WTC11 (cell line): Measurements from ENCODE around the gene KCNE1. TPM values are rescaled to one million over a fixed set of nuclear protein-coding genes. Genes with fewer than 3 reads are reported as not detected.
A peak's percentile ranks its signal among the peaks of the same experiment; 100 is the strongest.

Experiments used
- ATAC-seq: fragments of 200-7000 bp; cut with Tn5 transposase; 2 replicates; pipeline ENCODE4 v1.10.0; 2021; ENCODE audit warnings: mild to moderate bottlenecking, moderate library complexity
- CTCF ChIA-PET: fragments of 300-600 bp; sonication (Branson Sonifier 250); formaldehyde crosslinking; loops from one replicate; lab custom pipeline; 2021; ENCODE audit warnings: antibody characterized with exemption; lab: Charles Lee
- POLR2A ChIA-PET: fragments of 350-600 bp; sonication (Branson Sonifier 250); formaldehyde crosslinking; loops from one replicate; lab custom pipeline; 2021; ENCODE audit warnings: antibody characterized with exemption; lab: Charles Lee
- DNase-seq: peaks from one replicate; pipeline ENCODE4 v3.0.0; 2021; ENCODE audit warnings: low spot score
- H3K27ac Mint-ChIP-seq: 2 replicates; pipeline ENCODE4 v1.8.0; 2021; ENCODE audit warnings: mixed read lengths
- H3K27me3 Mint-ChIP-seq: 2 replicates; pipeline ENCODE4 v1.8.0; 2021; ENCODE audit warnings: low read depth, mild to moderate bottlenecking, moderate library complexity, mixed read lengths
- H3K36me3 Mint-ChIP-seq: 2 replicates; pipeline ENCODE4 v1.8.0; 2021; ENCODE audit warnings: mixed read lengths
- H3K4me1 Mint-ChIP-seq: 2 replicates; pipeline ENCODE4 v1.8.0; 2022; ENCODE audit warnings: mixed read lengths
- H3K4me3 Mint-ChIP-seq: 2 replicates; pipeline ENCODE4 v1.8.0; 2021; ENCODE audit warnings: mild to moderate bottlenecking, moderate library complexity, mixed read lengths
- H3K9me3 Mint-ChIP-seq: 2 replicates; pipeline ENCODE4 v1.8.0; 2021; ENCODE audit warnings: mixed read lengths
- ATF6 ChIP-seq: sonication (generic); formaldehyde crosslinking; IDR thresholded peaks from 2 replicates; pipeline ENCODE4 v1.8.1; 2023; ENCODE audit warnings: mild to moderate bottlenecking, missing genetic modification reagents
- E2F4 ChIP-seq: sonication (generic); formaldehyde crosslinking; IDR thresholded peaks from 2 replicates; pipeline ENCODE4 v1.8.1; 2022; ENCODE audit warnings: low read depth, mild to moderate bottlenecking, moderate library complexity, missing genetic modification reagents, borderline replicate concordance
- EMX1 ChIP-seq: fragments of 250-450 bp; sonication (Bioruptor Pico); IDR thresholded peaks from 2 replicates; pipeline ENCODE4 v1.8.0; 2021; ENCODE audit warnings: mild to moderate bottlenecking
- ESRRA ChIP-seq: sonication (generic); formaldehyde crosslinking; IDR thresholded peaks from 2 replicates; pipeline ENCODE4 v1.8.1; 2022; ENCODE audit warnings: mild to moderate bottlenecking, missing genetic modification reagents, borderline replicate concordance
- ETV6 ChIP-seq: sonication (generic); formaldehyde crosslinking; IDR thresholded peaks from 2 replicates; pipeline ENCODE4 v1.8.1; 2022; ENCODE audit warnings: mild to moderate bottlenecking, missing genetic modification reagents
- FOXP1 ChIP-seq: sonication (generic); formaldehyde crosslinking; IDR thresholded peaks from 2 replicates; pipeline ENCODE4 v1.8.0; 2022; ENCODE audit warnings: missing genetic modification reagents, mild to moderate bottlenecking, moderate library complexity, borderline replicate concordance
- JAZF1 ChIP-seq: fragments of 250-450 bp; sonication (Bioruptor Pico); IDR thresholded peaks from 2 replicates; pipeline ENCODE4 v1.9.0; 2021; ENCODE audit warnings: moderate library complexity, mild to moderate bottlenecking, inconsistent platforms
- MAX ChIP-seq: sonication (generic); formaldehyde crosslinking; IDR thresholded peaks from 2 replicates; pipeline ENCODE4 v1.8.0; 2022; ENCODE audit warnings: mild to moderate bottlenecking, missing genetic modification reagents
- NFATC4 ChIP-seq: fragments of 250-450 bp; sonication (Bioruptor Pico); IDR thresholded peaks from 2 replicates; pipeline ENCODE4 v1.9.0; 2021; ENCODE audit warnings: mild to moderate bottlenecking
- NR2C2 ChIP-seq: sonication (generic); formaldehyde crosslinking; IDR thresholded peaks from 2 replicates; pipeline ENCODE4 v1.8.0; 2022; ENCODE audit warnings: mild to moderate bottlenecking, missing genetic modification reagents
- SP1 ChIP-seq: sonication (generic); formaldehyde crosslinking; conservative IDR thresholded peaks from 2 replicates; pipeline ENCODE4 v1.8.1; 2022; ENCODE audit warnings: missing genetic modification reagents
- ZNF121 ChIP-seq: sonication (generic); formaldehyde crosslinking; IDR thresholded peaks from 2 replicates; pipeline ENCODE4 v1.8.0; 2023; ENCODE audit warnings: missing genetic modification reagents
- ZNF532 ChIP-seq: fragments of 250-450 bp; sonication (Bioruptor Pico); IDR thresholded peaks from 2 replicates; pipeline ENCODE4 v1.9.0; 2021; ENCODE audit warnings: mild to moderate bottlenecking, borderline replicate concordance
- ZSCAN18 ChIP-seq: fragments of 250-450 bp; sonication (Bioruptor Pico); IDR thresholded peaks from 2 replicates; pipeline ENCODE4 v2.1.2; 2022; ENCODE audit warnings: mild to moderate bottlenecking, moderate library complexity
- total RNA-seq: library from RNA; stranded (reverse); gene quantifications from 3 replicates; pipeline ENCODE4 v1.2.3, GENCODE V29; 2021
- TF ChIP-seq, protein P1 (sequence below): sonication (generic); formaldehyde crosslinking; IDR thresholded peaks from 2 replicates; pipeline ENCODE4 v1.8.1; 2023; ENCODE audit warnings: mild to moderate bottlenecking, moderate library complexity, missing genetic modification reagents
- TF ChIP-seq, protein P2 (sequence below): sonication (generic); formaldehyde crosslinking; IDR thresholded peaks from 2 replicates; pipeline ENCODE4 v1.8.1; 2023; ENCODE audit warnings: mild to moderate bottlenecking, missing genetic modification reagents, borderline replicate concordance

Gene KCNE1
- total RNA-seq, 1 experiment from 2014 or later: 0.37 TPM

DNA sequence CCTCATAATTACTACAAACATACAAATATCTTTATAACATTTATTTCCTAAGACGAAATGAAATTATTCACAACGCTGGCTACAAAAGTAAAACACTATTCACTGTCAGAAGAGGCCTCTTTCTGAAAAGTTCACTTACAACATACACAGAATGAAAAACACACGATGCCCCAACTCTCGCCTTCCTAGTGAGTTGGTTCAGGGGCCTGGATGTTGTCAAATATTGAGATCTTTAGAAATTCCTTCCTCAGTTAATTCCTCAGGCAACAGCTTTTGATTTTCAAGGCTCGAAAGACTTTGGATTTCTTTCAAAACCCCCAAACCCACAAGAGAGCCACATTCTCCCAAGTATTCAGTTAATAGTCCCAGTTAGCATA, 14.2 kb upstream of the KCNE1 start (continued):
- no peak for TF ChIP-seq ETV6 (CRISPR knock-in tag)
- TF ChIP-seq NR2C2: no peak
- TF ChIP-seq, protein P1, sequence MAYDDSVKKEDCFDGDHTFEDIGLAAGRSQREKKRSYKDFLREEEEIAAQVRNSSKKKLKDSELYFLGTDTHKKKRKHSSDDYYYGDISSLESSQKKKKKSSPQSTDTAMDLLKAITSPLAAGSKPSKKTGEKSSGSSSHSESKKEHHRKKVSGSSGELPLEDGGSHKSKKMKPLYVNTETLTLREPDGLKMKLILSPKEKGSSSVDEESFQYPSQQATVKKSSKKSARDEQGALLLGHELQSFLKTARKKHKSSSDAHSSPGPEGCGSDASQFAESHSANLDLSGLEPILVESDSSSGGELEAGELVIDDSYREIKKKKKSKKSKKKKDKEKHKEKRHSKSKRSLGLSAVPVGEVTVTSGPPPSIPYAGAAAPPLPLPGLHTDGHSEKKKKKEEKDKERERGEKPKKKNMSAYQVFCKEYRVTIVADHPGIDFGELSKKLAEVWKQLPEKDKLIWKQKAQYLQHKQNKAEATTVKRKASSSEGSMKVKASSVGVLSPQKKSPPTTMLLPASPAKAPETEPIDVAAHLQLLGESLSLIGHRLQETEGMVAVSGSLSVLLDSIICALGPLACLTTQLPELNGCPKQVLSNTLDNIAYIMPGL (CRISPR knock-in tag): no peak
- no peak for TF ChIP-seq ZNF532 (CRISPR knock-in tag)
- no peak for TF ChIP-seq NFATC4 (CRISPR knock-in tag)
- TF ChIP-seq E2F4 (CRISPR knock-in tag): no peak

DNA sequence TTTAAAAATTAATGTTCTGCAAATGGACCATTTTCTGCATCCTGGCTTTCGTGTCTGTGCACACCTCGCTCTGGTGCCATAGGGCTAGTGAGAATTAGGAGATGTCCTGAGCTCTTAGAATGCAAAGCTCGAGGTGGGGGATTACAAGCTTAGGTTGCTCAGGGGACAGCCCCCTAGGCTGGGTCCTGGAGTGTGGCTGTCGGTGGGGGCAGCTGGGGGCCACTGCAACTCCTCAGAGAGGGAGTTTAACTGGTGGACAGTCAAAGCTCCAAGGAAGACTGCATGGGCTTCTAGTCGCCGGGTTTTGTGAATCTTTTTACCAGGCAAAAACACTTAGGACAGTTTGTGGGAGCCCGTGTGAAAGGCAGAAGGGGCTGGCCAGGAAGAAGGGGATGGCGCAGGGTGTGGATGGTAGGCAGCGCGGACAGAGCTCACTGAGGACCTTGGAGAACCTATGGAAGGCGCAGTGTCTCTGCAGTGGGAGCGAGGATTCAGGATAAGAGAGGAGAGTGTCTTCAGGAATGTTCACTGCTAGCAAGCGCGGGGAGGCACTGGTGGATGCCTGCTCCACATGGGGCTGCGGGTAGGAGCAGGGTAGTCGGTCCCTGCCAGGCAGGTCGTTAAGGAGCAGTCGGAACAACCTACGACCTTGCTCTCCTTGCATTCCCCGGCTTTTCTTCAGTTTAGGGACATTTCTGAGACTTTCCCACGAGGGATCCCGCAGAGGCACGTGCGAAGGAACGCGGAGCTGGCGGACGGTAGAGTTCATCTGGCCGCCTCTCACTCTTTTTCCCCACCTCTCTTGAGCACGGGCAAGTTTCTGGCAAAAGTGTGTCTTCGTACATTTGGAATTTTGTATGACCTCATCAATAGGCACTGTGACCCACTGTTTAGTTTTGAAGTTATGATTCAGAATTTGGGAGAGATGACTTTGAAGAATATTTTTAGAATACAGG, 12.9 kb upstream of the KCNE1 start:
- DNase-seq: peak; percentile 61
- TF ChIP-seq ESRRA (CRISPR knock-in tag): no peak
- peak; percentile 35; the same call in 1 of the 2 replicates for TF ChIP-seq ZNF121
- no peak for TF ChIP-seq ATF6
- TF ChIP-seq MAX (CRISPR knock-in tag): peak; percentile 31; the same call in 1 of the 2 replicates
- TF ChIP-seq, protein P2, sequence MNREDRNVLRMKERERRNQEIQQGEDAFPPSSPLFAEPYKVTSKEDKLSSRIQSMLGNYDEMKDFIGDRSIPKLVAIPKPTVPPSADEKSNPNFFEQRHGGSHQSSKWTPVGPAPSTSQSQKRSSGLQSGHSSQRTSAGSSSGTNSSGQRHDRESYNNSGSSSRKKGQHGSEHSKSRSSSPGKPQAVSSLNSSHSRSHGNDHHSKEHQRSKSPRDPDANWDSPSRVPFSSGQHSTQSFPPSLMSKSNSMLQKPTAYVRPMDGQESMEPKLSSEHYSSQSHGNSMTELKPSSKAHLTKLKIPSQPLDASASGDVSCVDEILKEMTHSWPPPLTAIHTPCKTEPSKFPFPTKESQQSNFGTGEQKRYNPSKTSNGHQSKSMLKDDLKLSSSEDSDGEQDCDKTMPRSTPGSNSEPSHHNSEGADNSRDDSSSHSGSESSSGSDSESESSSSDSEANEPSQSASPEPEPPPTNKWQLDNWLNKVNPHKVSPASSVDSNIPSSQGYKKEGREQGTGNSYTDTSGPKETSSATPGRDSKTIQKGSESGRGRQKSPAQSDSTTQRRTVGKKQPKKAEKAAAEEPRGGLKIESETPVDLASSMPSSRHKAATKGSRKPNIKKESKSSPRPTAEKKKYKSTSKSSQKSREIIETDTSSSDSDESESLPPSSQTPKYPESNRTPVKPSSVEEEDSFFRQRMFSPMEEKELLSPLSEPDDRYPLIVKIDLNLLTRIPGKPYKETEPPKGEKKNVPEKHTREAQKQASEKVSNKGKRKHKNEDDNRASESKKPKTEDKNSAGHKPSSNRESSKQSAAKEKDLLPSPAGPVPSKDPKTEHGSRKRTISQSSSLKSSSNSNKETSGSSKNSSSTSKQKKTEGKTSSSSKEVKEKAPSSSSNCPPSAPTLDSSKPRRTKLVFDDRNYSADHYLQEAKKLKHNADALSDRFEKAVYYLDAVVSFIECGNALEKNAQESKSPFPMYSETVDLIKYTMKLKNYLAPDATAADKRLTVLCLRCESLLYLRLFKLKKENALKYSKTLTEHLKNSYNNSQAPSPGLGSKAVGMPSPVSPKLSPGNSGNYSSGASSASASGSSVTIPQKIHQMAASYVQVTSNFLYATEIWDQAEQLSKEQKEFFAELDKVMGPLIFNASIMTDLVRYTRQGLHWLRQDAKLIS: no peak
- no peak for TF ChIP-seq ZSCAN18 (CRISPR knock-in tag)
- TF ChIP-seq SP1 (CRISPR knock-in tag): no peak
- no peak for TF ChIP-seq JAZF1
- no peak for TF ChIP-seq EMX1 (CRISPR knock-in tag)
- no peak for TF ChIP-seq FOXP1 (CRISPR knock-in tag)
- peaks cover 5% of the 10 kb centered on the region for H3K36me3 Mint-ChIP-seq
- ChIA-PET POLR2A (no interaction called here), CTCF (interaction anchor here (0.9 to 4.6 kb wide), 6 partner anchors 8 to 106 kb away, joined by 3 to 35 read pairs (median 14); partner anchors contain the start of gene KCNE1)
- peaks cover 6% of the 10 kb centered on the region for H3K27me3 Mint-ChIP-seq
- peaks cover 84% of the 10 kb centered on the region for H3K4me1 Mint-ChIP-seq
- H3K4me3 Mint-ChIP-seq: peak overlapping the region; percentile 45
- peak; percentile 83 for ATAC-seq
- H3K27ac Mint-ChIP-seq: peak overlapping the region; percentile 85
- H3K9me3 Mint-ChIP-seq: peaks cover 12% of the 10 kb centered on the region
